HFF-Myc (cell line): ENCODE data around the gene ADRA2B.

Experiments
- DNase-seq: peaks from one replicate; pipeline ENCODE4 v3.0.0-alpha.2; 2011; ENCODE audit warnings: low read depth; ENCODE audit errors: extremely low read depth
- H3K4me3 ChIP-seq: replicated peaks from 2 replicates; pipeline ENCODE4 v1.5.1; 2011; ENCODE audit warnings: low read depth, mild to moderate bottlenecking, control low read depth, low read length
- TF ChIP-seq, protein P1 (sequence below): IDR thresholded peaks from 2 replicates; pipeline ENCODE4 v1.5.1; 2012; ENCODE audit warnings: mild to moderate bottlenecking, low read depth, low read length, control low read depth; ENCODE audit errors: missing control alignments

ADRA2B gene

GRCh38 chr2:96124406-96125265 is 8.3 kb upstream of the ADRA2B start:
- TF ChIP-seq, protein P1, sequence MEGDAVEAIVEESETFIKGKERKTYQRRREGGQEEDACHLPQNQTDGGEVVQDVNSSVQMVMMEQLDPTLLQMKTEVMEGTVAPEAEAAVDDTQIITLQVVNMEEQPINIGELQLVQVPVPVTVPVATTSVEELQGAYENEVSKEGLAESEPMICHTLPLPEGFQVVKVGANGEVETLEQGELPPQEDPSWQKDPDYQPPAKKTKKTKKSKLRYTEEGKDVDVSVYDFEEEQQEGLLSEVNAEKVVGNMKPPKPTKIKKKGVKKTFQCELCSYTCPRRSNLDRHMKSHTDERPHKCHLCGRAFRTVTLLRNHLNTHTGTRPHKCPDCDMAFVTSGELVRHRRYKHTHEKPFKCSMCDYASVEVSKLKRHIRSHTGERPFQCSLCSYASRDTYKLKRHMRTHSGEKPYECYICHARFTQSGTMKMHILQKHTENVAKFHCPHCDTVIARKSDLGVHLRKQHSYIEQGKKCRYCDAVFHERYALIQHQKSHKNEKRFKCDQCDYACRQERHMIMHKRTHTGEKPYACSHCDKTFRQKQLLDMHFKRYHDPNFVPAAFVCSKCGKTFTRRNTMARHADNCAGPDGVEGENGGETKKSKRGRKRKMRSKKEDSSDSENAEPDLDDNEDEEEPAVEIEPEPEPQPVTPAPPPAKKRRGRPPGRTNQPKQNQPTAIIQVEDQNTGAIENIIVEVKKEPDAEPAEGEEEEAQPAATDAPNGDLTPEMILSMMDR, result no peak
- no peak for DNase-seq
- H3K4me3 ChIP-seq, result no peak overlapping the region

- TF ChIP-seq, protein P1, result no peak
- no peak overlapping the region for H3K4me3 ChIP-seq
- no peak for DNase-seq
Measured at GRCh38 chr2:96123936-96124335, 7.6 kb upstream of the ADRA2B start.

GRCh38 chr2:96123290-96123689 is 6.9 kb upstream of the ADRA2B start:
- no peak overlapping the region for H3K4me3 ChIP-seq
- TF ChIP-seq, protein P1, result no peak
- no peak for DNase-seq

DNA sequence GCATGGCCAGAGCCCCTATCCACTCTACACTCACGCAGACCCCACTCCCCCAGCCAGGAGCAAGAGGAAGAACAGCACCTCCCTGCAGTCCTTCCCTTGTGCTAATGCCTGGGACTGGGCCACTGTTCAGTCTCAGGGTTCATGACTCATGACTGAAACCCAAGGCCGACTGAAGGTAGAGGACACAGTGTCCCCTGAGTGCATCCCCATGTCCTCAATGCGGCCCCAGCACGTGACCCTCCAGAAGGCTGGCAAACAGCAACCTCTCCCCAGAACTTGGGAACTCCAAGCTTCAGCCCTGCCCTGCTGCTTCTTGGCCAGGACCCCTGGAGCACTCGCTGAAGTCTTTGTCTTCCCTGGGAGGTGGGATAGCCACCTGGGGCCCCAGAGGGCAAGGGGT is 6.0 kb upstream of the ADRA2B start:
- TF ChIP-seq, protein P1, result no peak
- DNase-seq, result no peak
- H3K4me3 ChIP-seq, result no peak overlapping the region

DNA sequence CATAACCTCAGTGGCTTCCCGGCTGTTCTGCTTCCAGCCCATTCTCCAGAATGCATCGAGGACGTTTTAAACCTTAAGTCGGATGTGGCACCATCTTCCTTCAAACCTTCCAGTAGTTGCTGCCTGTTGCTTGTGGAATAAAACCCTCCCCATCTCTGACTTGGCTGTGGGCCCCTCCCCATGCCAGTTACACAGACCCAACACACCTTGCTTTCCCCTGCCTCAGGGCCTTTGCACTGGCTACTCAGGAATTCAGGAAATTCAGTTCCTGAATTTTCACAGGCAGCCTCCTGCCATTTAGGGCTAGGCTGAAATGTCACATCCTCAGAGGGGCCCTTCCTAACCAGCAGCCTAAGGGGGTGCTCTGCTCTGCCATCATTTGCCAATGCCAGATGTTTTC is 5.0 kb upstream of the ADRA2B start:
- H3K4me3 ChIP-seq, result no peak overlapping the region
- TF ChIP-seq, protein P1, result no peak
- DNase-seq, result no peak

DNA sequence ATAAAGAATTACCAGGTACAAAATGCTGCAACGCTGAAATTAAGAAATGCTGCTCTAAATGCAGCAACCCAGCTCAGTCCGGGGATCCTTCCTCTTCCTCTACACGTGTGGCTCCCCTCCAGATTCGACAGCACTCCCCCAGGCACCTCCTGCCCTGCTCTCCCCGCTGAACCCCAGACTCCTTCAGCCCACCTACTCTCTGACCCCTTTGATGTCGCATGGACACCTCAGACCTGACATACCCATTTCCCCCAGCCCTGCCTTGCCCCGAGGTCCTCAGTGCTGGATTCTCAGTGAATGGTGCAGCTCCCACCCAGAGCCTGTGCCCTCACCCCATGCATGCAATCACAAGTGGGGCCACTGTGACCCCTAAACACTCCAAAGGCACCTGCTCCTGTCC is 4.6 kb upstream of the ADRA2B start:
- TF ChIP-seq, protein P1, result no peak
- H3K4me3 ChIP-seq, result no peak overlapping the region
- no peak for DNase-seq
